HepG2 (cell line): Measurements from ENCODE around the gene PHF2. TPM values are rescaled to one million over a fixed set of nuclear protein-coding genes. Genes with fewer than 3 reads are reported as not detected.

ENCODE experiments used
- HMGXB4 ChIP-seq, 2 experiments: sonication (generic) in 1 of 2; formaldehyde crosslinking in 1 of 2; IDR thresholded peaks; 2 replicates each; pipeline versions ENCODE4 v1.4.0 to v1.6.1; 2018 to 2020; ENCODE audit warnings: missing genetic modification reagents in 2 of 2, borderline replicate concordance in 1 of 2, low read depth in 1 of 2, mild to moderate bottlenecking in 1 of 2, missing biosample characterization in 1 of 2
- KAT7 ChIP-seq: IDR thresholded peaks from 2 replicates; pipeline ENCODE4 v1.6.1; 2018; ENCODE audit warnings: borderline replicate concordance, missing compliant biosample characterization
- MAFK ChIP-seq, 2 experiments: IDR thresholded peaks in 1 of 2; conservative IDR thresholded peaks in 1 of 2; 2 replicates each; pipeline ENCODE4 v1.6.1; 2011; ENCODE audit warnings: improper control_type of control experiment in 2 of 2, low read length in 2 of 2
- MBNL3 ChIP-seq: fragments of 250-450 bp; sonication (Bioruptor Pico); conservative IDR thresholded peaks from 2 replicates; pipeline ENCODE4 v1.8.0; 2022; ENCODE audit warnings: mild to moderate bottlenecking, inconsistent platforms
- SAP130 ChIP-seq: IDR thresholded peaks from 2 replicates; pipeline ENCODE4 v1.6.1; 2016; ENCODE audit warnings: low read depth
- SP1 ChIP-seq, 2 experiments: fragments of 450-650 bp in 1 of 2; sonication (generic) in 1 of 2; formaldehyde crosslinking in 1 of 2; IDR thresholded peaks; 2 replicates each; pipeline versions ENCODE4 v1.4.0 to v1.6.1; 2016 to 2020; ENCODE audit warnings: missing genetic modification reagents in 1 of 2
- ZNF430 ChIP-seq: sonication (generic); formaldehyde crosslinking; IDR thresholded peaks from 2 replicates; pipeline ENCODE4 v1.9.0; 2021; ENCODE audit warnings: mild to moderate bottlenecking, missing genetic modification reagents
- ZNF580 ChIP-seq: IDR thresholded peaks from 2 replicates; pipeline ENCODE4 v1.6.1; 2016; ENCODE audit warnings: low read depth, borderline replicate concordance
- polyA plus RNA-seq, 8 experiments: library from polyadenylated mRNA; depleted of rRNA in 3 of 8; stranded (reverse) in 7 of 8; unstranded in 1 of 8; fragments of >200 nt; fragmentation: Illumina TruSeq in 4 of 8; extraction: Trizol in 4 of 8; gene quantifications; 2 replicates each; pipeline versions ENCODE4 v1.2.1 to v1.2.3, GENCODE V29; 2011 to 2016; ENCODE audit warnings: low read depth in 4 of 8, missing spikeins in 1 of 8, mixed read lengths in 1 of 8; ENCODE audit not compliant: insufficient read depth in 1 of 8
- total RNA-seq, 5 experiments: library from RNA; depleted of rRNA; stranded (reverse); fragments of >200 nt; fragmentation: Illumina TruSeq; extraction: Trizol; gene quantifications; 2 replicates each; pipeline ENCODE4 v1.2.3, GENCODE V29; 2016; ENCODE audit warnings: low read depth in 1 of 5

The PHF2 gene
- total and polyA plus RNA-seq, 2 of the 13 experiments (the other 11 are each of a cell fraction or from before 2014, with no cell fraction given) = 6.6 to 9.1 TPM

GRCh38 chr9:93566408-93567270 is 9.7 kb upstream of the PHF2 start (continued):
- TF ChIP-seq SP1 (IDR thresholded peaks at IDR 0.05) (no peak), SP1 (CRISPR knock-in tag; IDR thresholded peaks at IDR 0.05) (peak; percentile 40), MBNL3 (CRISPR knock-in tag) (no peak), SAP130 (peak; percentile 59), ZNF580 (CRISPR knock-in tag) (peak; percentile 66; the same call in 1 of the 2 replicates), MAFK (conservative IDR thresholded peaks at IDR 0.05 in 1 of 2, IDR thresholded peaks at IDR 0.05 in 1 of 2; ENCODE audit: low read length in 2 of 2) (no peak), HMGXB4 (CRISPR knock-in tag; IDR thresholded peaks at IDR 0.05; ENCODE audit: borderline replicate concordance in 1 of 2, low read depth in 1 of 2) (peak; percentile 72 to 91; a peak in 3 of 4 replicates), ZNF430 (CRISPR knock-in tag) (peak; percentile 85), KAT7 (CRISPR knock-in tag) (peak; percentile 81; the same call in 1 of the 2 replicates)
